WTC11 (cell line): ENCODE measurements around the gene SLC25A20. TPM values are rescaled to one million over a fixed set of nuclear protein-coding genes. Genes with fewer than 3 reads are reported as not detected.

Source experiments
- ATAC-seq: fragments of 200-7000 bp; cut with Tn5 transposase; 2 replicates; pipeline ENCODE4 v1.10.0; 2021; ENCODE audit warnings: mild to moderate bottlenecking, moderate library complexity
- CTCF ChIA-PET: fragments of 300-600 bp; sonication (Branson Sonifier 250); formaldehyde crosslinking; loops from one replicate; lab custom pipeline; 2021; ENCODE audit warnings: antibody characterized with exemption; lab: Charles Lee
- POLR2A ChIA-PET: fragments of 350-600 bp; sonication (Branson Sonifier 250); formaldehyde crosslinking; loops from one replicate; lab custom pipeline; 2021; ENCODE audit warnings: antibody characterized with exemption; lab: Charles Lee
- DNase-seq: peaks from one replicate; pipeline ENCODE4 v3.0.0; 2021; ENCODE audit warnings: low spot score
- H3K27ac Mint-ChIP-seq: 2 replicates; pipeline ENCODE4 v1.8.0; 2021; ENCODE audit warnings: mixed read lengths
- H3K27me3 Mint-ChIP-seq: 2 replicates; pipeline ENCODE4 v1.8.0; 2021; ENCODE audit warnings: low read depth, mild to moderate bottlenecking, moderate library complexity, mixed read lengths
- H3K36me3 Mint-ChIP-seq: 2 replicates; pipeline ENCODE4 v1.8.0; 2021; ENCODE audit warnings: mixed read lengths
- H3K4me1 Mint-ChIP-seq: 2 replicates; pipeline ENCODE4 v1.8.0; 2022; ENCODE audit warnings: mixed read lengths
- H3K4me3 Mint-ChIP-seq: 2 replicates; pipeline ENCODE4 v1.8.0; 2021; ENCODE audit warnings: mild to moderate bottlenecking, moderate library complexity, mixed read lengths
- H3K9me3 Mint-ChIP-seq: 2 replicates; pipeline ENCODE4 v1.8.0; 2021; ENCODE audit warnings: mixed read lengths
- ELF4 ChIP-seq: sonication (generic); formaldehyde crosslinking; IDR thresholded peaks from 2 replicates; pipeline ENCODE4 v1.8.1; 2022; ENCODE audit warnings: low read depth, mild to moderate bottlenecking, moderate library complexity, missing genetic modification reagents
- EMX1 ChIP-seq: fragments of 250-450 bp; sonication (Bioruptor Pico); IDR thresholded peaks from 2 replicates; pipeline ENCODE4 v1.8.0; 2021; ENCODE audit warnings: mild to moderate bottlenecking
- FOXJ3 ChIP-seq: sonication (generic); formaldehyde crosslinking; IDR thresholded peaks from 2 replicates; pipeline ENCODE4 v1.9.0; 2021; ENCODE audit warnings: missing genetic modification reagents, mild to moderate bottlenecking, borderline replicate concordance
- IRF2 ChIP-seq: sonication (generic); formaldehyde crosslinking; IDR thresholded peaks from 2 replicates; pipeline ENCODE4 v1.8.0; 2022; ENCODE audit warnings: low read depth, missing genetic modification reagents, borderline replicate concordance
- JUN ChIP-seq: sonication (generic); formaldehyde crosslinking; IDR thresholded peaks from 2 replicates; pipeline ENCODE4 v1.8.0; 2023; ENCODE audit warnings: mild to moderate bottlenecking, missing genetic modification reagents
- OVOL2 ChIP-seq: fragments of 250-450 bp; sonication (Bioruptor Pico); IDR thresholded peaks from 2 replicates; pipeline ENCODE4 v1.9.0; 2021; ENCODE audit warnings: mild to moderate bottlenecking, borderline replicate concordance
- PRRX2 ChIP-seq: fragments of 250-450 bp; sonication (Bioruptor Pico); IDR thresholded peaks from 2 replicates; pipeline ENCODE4 v1.8.0; 2021; ENCODE audit warnings: mild to moderate bottlenecking
- SMAD4 ChIP-seq: sonication (generic); formaldehyde crosslinking; IDR thresholded peaks from 2 replicates; pipeline ENCODE4 v1.8.0; 2022; ENCODE audit warnings: mild to moderate bottlenecking, missing genetic modification reagents
- TEAD1 ChIP-seq: sonication (generic); formaldehyde crosslinking; IDR thresholded peaks from 2 replicates; pipeline ENCODE4 v1.8.0; 2022; ENCODE audit warnings: mild to moderate bottlenecking, missing genetic modification reagents
- TEAD4 ChIP-seq: sonication (generic); formaldehyde crosslinking; IDR thresholded peaks from 2 replicates; pipeline ENCODE4 v1.8.0; 2022; ENCODE audit warnings: mild to moderate bottlenecking, missing genetic modification reagents
- ZNF138 ChIP-seq: sonication (generic); formaldehyde crosslinking; conservative IDR thresholded peaks from 2 replicates; pipeline ENCODE4 v1.8.1; 2022; ENCODE audit warnings: mild to moderate bottlenecking, moderate library complexity, missing genetic modification reagents
- ZNF219 ChIP-seq: sonication (generic); formaldehyde crosslinking; IDR thresholded peaks from 2 replicates; pipeline ENCODE4 v1.8.0; 2023; ENCODE audit warnings: missing genetic modification reagents, mild to moderate bottlenecking, borderline replicate concordance
- ZNF263 ChIP-seq: sonication (generic); formaldehyde crosslinking; IDR thresholded peaks from 2 replicates; pipeline ENCODE4 v1.8.1; 2022; ENCODE audit warnings: low read depth, mild to moderate bottlenecking, moderate library complexity, missing genetic modification reagents
- ZNF671 ChIP-seq: fragments of 250-450 bp; sonication (Bioruptor Pico); IDR thresholded peaks from 2 replicates; pipeline ENCODE4 v1.8.0; 2021; ENCODE audit warnings: mild to moderate bottlenecking
- total RNA-seq: library from RNA; stranded (reverse); gene quantifications from 3 replicates; pipeline ENCODE4 v1.2.3, GENCODE V29; 2021
- TF ChIP-seq, protein P1 (sequence below): sonication (generic); formaldehyde crosslinking; IDR thresholded peaks from 2 replicates; pipeline ENCODE4 v1.8.1; 2023; ENCODE audit warnings: mild to moderate bottlenecking, moderate library complexity, missing genetic modification reagents
- TF ChIP-seq, protein P2 (sequence below): fragments of 250-450 bp; sonication (Bioruptor Pico); IDR thresholded peaks from 2 replicates; pipeline ENCODE4 v2.1.2; 2022; ENCODE audit warnings: mild to moderate bottlenecking, moderate library complexity
- TF ChIP-seq, protein P3 (sequence below): sonication (generic); formaldehyde crosslinking; IDR thresholded peaks from 2 replicates; pipeline ENCODE4 v1.8.0; 2022; ENCODE audit warnings: mild to moderate bottlenecking, missing genetic modification reagents
- TF ChIP-seq, protein P4 (sequence below): fragments of 250-450 bp; sonication (Bioruptor Pico); IDR thresholded peaks from 2 replicates; pipeline ENCODE4 v1.9.0; 2021; ENCODE audit warnings: mild to moderate bottlenecking
- TF ChIP-seq, protein P5 (sequence below): sonication (generic); formaldehyde crosslinking; IDR thresholded peaks from 2 replicates; pipeline ENCODE4 v1.8.0; 2022; ENCODE audit warnings: mild to moderate bottlenecking, missing genetic modification reagents
- TF ChIP-seq, protein P6 (sequence below): fragments of 250-450 bp; sonication (Bioruptor Pico); IDR thresholded peaks from 2 replicates; pipeline ENCODE4 v1.9.0; 2021; ENCODE audit warnings: mild to moderate bottlenecking, borderline replicate concordance
- TF ChIP-seq, protein P7 (sequence below): sonication (generic); formaldehyde crosslinking; IDR thresholded peaks from 2 replicates; pipeline ENCODE4 v1.8.1; 2022; ENCODE audit warnings: missing genetic modification reagents, borderline replicate concordance
- TF ChIP-seq, protein P8 (sequence below): sonication (generic); formaldehyde crosslinking; IDR thresholded peaks from 2 replicates; pipeline ENCODE4 v1.8.0; 2022; ENCODE audit warnings: mild to moderate bottlenecking, missing genetic modification reagents

Gene SLC25A20
- total RNA-seq, 1 experiment from 2014 or later, result 4.9 TPM

DNA sequence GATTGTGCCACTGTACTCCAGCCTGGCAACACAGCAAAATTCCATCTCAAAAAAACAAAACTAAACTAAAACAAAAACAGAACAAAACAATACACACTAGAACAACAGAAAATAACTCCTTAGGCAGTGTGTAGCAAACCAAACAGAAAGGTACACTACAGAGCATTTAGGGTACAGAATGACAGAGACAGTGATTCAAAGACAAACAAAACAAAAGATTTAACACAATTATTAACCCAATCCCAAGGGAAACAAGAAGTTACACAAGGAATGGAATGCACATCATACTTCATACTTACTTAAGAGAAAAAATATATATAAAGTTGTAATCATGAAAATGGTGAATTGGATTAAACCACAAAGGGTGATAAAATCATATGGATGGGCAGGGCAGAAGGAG is 12.9 kb downstream of the SLC25A20 start (continued):
- TF ChIP-seq, protein P1, sequence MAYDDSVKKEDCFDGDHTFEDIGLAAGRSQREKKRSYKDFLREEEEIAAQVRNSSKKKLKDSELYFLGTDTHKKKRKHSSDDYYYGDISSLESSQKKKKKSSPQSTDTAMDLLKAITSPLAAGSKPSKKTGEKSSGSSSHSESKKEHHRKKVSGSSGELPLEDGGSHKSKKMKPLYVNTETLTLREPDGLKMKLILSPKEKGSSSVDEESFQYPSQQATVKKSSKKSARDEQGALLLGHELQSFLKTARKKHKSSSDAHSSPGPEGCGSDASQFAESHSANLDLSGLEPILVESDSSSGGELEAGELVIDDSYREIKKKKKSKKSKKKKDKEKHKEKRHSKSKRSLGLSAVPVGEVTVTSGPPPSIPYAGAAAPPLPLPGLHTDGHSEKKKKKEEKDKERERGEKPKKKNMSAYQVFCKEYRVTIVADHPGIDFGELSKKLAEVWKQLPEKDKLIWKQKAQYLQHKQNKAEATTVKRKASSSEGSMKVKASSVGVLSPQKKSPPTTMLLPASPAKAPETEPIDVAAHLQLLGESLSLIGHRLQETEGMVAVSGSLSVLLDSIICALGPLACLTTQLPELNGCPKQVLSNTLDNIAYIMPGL (CRISPR knock-in tag), result no peak
- TF ChIP-seq, protein P2, sequence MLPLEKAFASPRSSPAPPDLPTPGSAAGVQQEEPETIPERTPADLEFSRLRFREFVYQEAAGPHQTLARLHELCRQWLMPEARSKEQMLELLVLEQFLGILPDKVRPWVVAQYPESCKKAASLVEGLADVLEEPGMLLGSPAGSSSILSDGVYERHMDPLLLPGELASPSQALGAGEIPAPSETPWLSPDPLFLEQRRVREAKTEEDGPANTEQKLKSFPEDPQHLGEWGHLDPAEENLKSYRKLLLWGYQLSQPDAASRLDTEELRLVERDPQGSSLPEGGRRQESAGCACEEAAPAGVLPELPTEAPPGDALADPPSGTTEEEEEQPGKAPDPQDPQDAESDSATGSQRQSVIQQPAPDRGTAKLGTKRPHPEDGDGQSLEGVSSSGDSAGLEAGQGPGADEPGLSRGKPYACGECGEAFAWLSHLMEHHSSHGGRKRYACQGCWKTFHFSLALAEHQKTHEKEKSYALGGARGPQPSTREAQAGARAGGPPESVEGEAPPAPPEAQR (CRISPR knock-in tag), result no peak
- TF ChIP-seq PRRX2 (CRISPR knock-in tag) (no peak), ELF4 (CRISPR knock-in tag) (no peak)

DNA sequence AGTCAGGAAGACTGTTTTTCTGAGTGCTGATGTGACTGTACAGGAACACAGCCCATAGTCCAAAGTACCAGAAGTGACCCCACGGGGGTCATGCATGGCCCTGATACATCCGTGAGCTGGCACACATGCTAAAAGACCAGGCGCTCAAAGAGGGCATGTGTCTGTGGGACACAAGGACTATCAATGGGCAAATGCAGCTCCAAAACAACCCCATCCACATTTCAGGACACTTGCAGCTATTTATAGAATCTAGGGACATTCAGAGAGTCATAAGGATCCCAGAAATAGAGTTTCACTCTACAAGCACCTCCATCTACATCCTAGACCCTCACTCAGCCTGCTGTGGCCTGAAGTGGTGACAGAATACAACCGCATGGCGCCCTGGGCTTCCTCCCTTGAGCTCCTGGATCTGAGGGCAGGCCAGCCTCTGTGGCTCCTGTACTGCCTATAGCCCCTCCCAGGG is 17.0 kb downstream of the SLC25A20 start:
- ChIA-PET POLR2A (no interaction called here), CTCF (interaction anchor here (0.7 kb wide), 1 partner anchor 142 kb away, joined by 3 read pairs; no protein-coding TSS in a partner anchor)
- DNase-seq (no peak), ATAC-seq (no peak)
- no peak overlapping the region for H3K27ac Mint-ChIP-seq
- H3K27me3 Mint-ChIP-seq, result no peaks in the 10 kb centered on the region
- no peak overlapping the region for H3K4me3 Mint-ChIP-seq
- TF ChIP-seq, protein P3, sequence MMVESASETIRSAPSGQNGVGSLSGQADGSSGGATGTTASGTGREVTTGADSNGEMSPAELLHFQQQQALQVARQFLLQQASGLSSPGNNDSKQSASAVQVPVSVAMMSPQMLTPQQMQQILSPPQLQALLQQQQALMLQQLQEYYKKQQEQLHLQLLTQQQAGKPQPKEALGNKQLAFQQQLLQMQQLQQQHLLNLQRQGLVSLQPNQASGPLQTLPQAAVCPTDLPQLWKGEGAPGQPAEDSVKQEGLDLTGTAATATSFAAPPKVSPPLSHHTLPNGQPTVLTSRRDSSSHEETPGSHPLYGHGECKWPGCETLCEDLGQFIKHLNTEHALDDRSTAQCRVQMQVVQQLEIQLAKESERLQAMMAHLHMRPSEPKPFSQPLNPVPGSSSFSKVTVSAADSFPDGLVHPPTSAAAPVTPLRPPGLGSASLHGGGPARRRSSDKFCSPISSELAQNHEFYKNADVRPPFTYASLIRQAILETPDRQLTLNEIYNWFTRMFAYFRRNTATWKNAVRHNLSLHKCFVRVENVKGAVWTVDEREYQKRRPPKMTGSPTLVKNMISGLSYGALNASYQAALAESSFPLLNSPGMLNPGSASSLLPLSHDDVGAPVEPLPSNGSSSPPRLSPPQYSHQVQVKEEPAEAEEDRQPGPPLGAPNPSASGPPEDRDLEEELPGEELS (CRISPR knock-in tag), result no peak
- TF ChIP-seq PRRX2 (CRISPR knock-in tag), result no peak
- TF ChIP-seq IRF2, result no peak
- TF ChIP-seq TEAD1 (CRISPR knock-in tag), result no peak
- TF ChIP-seq, protein P4, sequence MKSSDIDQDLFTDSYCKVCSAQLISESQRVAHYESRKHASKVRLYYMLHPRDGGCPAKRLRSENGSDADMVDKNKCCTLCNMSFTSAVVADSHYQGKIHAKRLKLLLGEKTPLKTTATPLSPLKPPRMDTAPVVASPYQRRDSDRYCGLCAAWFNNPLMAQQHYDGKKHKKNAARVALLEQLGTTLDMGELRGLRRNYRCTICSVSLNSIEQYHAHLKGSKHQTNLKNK (CRISPR knock-in tag), result no peak
- TF ChIP-seq ZNF219, result no peak
- no peak for TF ChIP-seq JUN (CRISPR knock-in tag)
- TF ChIP-seq, protein P5, sequence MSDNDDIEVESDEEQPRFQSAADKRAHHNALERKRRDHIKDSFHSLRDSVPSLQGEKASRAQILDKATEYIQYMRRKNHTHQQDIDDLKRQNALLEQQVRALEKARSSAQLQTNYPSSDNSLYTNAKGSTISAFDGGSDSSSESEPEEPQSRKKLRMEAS (CRISPR knock-in tag), result no peak
- no peak for TF ChIP-seq ZNF138 (CRISPR knock-in tag)
- TF ChIP-seq, protein P6, sequence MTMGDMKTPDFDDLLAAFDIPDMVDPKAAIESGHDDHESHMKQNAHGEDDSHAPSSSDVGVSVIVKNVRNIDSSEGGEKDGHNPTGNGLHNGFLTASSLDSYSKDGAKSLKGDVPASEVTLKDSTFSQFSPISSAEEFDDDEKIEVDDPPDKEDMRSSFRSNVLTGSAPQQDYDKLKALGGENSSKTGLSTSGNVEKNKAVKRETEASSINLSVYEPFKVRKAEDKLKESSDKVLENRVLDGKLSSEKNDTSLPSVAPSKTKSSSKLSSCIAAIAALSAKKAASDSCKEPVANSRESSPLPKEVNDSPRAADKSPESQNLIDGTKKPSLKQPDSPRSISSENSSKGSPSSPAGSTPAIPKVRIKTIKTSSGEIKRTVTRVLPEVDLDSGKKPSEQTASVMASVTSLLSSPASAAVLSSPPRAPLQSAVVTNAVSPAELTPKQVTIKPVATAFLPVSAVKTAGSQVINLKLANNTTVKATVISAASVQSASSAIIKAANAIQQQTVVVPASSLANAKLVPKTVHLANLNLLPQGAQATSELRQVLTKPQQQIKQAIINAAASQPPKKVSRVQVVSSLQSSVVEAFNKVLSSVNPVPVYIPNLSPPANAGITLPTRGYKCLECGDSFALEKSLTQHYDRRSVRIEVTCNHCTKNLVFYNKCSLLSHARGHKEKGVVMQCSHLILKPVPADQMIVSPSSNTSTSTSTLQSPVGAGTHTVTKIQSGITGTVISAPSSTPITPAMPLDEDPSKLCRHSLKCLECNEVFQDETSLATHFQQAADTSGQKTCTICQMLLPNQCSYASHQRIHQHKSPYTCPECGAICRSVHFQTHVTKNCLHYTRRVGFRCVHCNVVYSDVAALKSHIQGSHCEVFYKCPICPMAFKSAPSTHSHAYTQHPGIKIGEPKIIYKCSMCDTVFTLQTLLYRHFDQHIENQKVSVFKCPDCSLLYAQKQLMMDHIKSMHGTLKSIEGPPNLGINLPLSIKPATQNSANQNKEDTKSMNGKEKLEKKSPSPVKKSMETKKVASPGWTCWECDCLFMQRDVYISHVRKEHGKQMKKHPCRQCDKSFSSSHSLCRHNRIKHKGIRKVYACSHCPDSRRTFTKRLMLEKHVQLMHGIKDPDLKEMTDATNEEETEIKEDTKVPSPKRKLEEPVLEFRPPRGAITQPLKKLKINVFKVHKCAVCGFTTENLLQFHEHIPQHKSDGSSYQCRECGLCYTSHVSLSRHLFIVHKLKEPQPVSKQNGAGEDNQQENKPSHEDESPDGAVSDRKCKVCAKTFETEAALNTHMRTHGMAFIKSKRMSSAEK (CRISPR knock-in tag), result no peak
- TF ChIP-seq ZNF263, result no peak
- no peak for TF ChIP-seq EMX1
- TF ChIP-seq SMAD4 (CRISPR knock-in tag), result no peak
- no peak for TF ChIP-seq OVOL2 (CRISPR knock-in tag)
- TF ChIP-seq, protein P7, sequence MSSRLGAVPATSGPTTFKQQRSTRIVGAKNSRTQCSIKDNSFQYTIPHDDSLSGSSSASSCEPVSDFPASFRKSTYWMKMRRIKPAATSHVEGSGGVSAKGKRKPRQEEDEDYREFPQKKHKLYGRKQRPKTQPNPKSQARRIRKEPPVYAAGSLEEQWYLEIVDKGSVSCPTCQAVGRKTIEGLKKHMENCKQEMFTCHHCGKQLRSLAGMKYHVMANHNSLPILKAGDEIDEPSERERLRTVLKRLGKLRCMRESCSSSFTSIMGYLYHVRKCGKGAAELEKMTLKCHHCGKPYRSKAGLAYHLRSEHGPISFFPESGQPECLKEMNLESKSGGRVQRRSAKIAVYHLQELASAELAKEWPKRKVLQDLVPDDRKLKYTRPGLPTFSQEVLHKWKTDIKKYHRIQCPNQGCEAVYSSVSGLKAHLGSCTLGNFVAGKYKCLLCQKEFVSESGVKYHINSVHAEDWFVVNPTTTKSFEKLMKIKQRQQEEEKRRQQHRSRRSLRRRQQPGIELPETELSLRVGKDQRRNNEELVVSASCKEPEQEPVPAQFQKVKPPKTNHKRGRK (CRISPR knock-in tag), result no peak
- no peak for TF ChIP-seq FOXJ3
- TF ChIP-seq, protein P8, sequence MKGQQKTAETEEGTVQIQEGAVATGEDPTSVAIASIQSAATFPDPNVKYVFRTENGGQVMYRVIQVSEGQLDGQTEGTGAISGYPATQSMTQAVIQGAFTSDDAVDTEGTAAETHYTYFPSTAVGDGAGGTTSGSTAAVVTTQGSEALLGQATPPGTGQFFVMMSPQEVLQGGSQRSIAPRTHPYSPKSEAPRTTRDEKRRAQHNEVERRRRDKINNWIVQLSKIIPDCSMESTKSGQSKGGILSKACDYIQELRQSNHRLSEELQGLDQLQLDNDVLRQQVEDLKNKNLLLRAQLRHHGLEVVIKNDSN (CRISPR knock-in tag), result no peak
- no peak for TF ChIP-seq ZNF671 (CRISPR knock-in tag)
- TF ChIP-seq, protein P2 (CRISPR knock-in tag), result no peak
- no peak for TF ChIP-seq TEAD4 (CRISPR knock-in tag)
- H3K36me3 Mint-ChIP-seq, result no peaks in the 10 kb centered on the region
- no peaks in the 10 kb centered on the region for H3K4me1 Mint-ChIP-seq
- H3K9me3 Mint-ChIP-seq, result no peaks in the 10 kb centered on the region
